Mesendoderm (in vitro differentiated cells): ENCODE data around the gene CEP63.

Experiments used
- DNase-seq: peaks from one replicate; pipeline ENCODE4 v3.0.0; 2013
- H2AK5ac ChIP-seq: 2 replicates; pipeline ENCODE4 v1.6.1; 2013; ENCODE audit warnings: low read length, inconsistent platforms
- H2BK120ac ChIP-seq: 2 replicates; pipeline ENCODE4 v1.6.1; 2013; ENCODE audit warnings: low read depth, mild to moderate bottlenecking, low read length, moderate library complexity, mixed read lengths
- H2BK15ac ChIP-seq: replicated peaks from 2 replicates; pipeline ENCODE4 v1.6.1; 2013; ENCODE audit warnings: low read depth, mild to moderate bottlenecking, moderate library complexity
- H2BK5ac ChIP-seq: 2 replicates; pipeline ENCODE4 v1.6.1; 2013; ENCODE audit warnings: low read length, inconsistent platforms
- H3K18ac ChIP-seq: 2 replicates; pipeline ENCODE4 v1.6.1; 2013; ENCODE audit warnings: mild to moderate bottlenecking, low read length, mixed read lengths
- H3K23ac ChIP-seq: one replicate; pipeline ENCODE4 v1.6.1; 2013; ENCODE audit warnings: low read length
- H3K27ac ChIP-seq: 2 replicates; pipeline ENCODE4 v1.5.1; 2013; ENCODE audit warnings: low read depth, mild to moderate bottlenecking, inconsistent platforms, low read length, moderate library complexity
- H3K27me3 ChIP-seq: 2 replicates; pipeline ENCODE4 v1.6.1; 2013; ENCODE audit warnings: low read length, control low read depth, mild to moderate bottlenecking, inconsistent platforms; ENCODE audit not compliant: insufficient read depth, poor library complexity
- H3K36me3 ChIP-seq: 2 replicates; pipeline ENCODE4 v1.6.1; 2013; ENCODE audit warnings: low read length, inconsistent platforms; ENCODE audit not compliant: control insufficient read depth, insufficient read depth
- H3K4ac ChIP-seq: one replicate; pipeline ENCODE4 v1.6.1; 2013; ENCODE audit warnings: low read depth, mild to moderate bottlenecking, low read length, moderate library complexity
- H3K4me1 ChIP-seq: 2 replicates; pipeline ENCODE4 v1.6.1; 2013; ENCODE audit warnings: low read depth, low read length, inconsistent platforms; ENCODE audit not compliant: control insufficient read depth
- H3K4me2 ChIP-seq: 2 replicates; pipeline ENCODE4 v1.6.1; 2013; ENCODE audit warnings: low read length
- H3K4me3 ChIP-seq: 2 replicates; pipeline ENCODE4 v1.5.1; 2013; ENCODE audit warnings: mild to moderate bottlenecking, low read length
- H3K56ac ChIP-seq: one replicate; pipeline ENCODE4 v1.6.1; 2013; ENCODE audit warnings: low read length
- H3K79me1 ChIP-seq: 2 replicates; pipeline ENCODE4 v1.6.1; 2013; ENCODE audit warnings: low read length, inconsistent platforms
- H3K79me2 ChIP-seq: 2 replicates; pipeline ENCODE4 v1.6.1; 2013; ENCODE audit warnings: mild to moderate bottlenecking, low read length; ENCODE audit not compliant: control insufficient read depth, insufficient read depth
- H3K9ac ChIP-seq: 2 replicates; pipeline ENCODE4 v1.6.1; 2013; ENCODE audit warnings: low read length, inconsistent platforms
- H4K5ac ChIP-seq: one replicate; pipeline ENCODE4 v1.6.1; 2013; ENCODE audit warnings: low read length
- H4K8ac ChIP-seq: one replicate; pipeline ENCODE4 v1.6.1; 2013; ENCODE audit warnings: low read depth, mild to moderate bottlenecking, control low read depth, low read length, moderate library complexity
- WGBS: extraction: QIAGEN DNeasy Blood & Tissue Kit; methylation state at CpG from one replicate; pipeline ENCODE4 v1.1.7; 2013; ENCODE audit warnings: low lambda C conversion rate, missing lambda C conversion rate; ENCODE audit not compliant: insufficient coverage; ENCODE audit errors: extremely low coverage; 5-methylcytosine and 5-hydroxymethylcytosine counted together

The CEP63 gene

DNA sequence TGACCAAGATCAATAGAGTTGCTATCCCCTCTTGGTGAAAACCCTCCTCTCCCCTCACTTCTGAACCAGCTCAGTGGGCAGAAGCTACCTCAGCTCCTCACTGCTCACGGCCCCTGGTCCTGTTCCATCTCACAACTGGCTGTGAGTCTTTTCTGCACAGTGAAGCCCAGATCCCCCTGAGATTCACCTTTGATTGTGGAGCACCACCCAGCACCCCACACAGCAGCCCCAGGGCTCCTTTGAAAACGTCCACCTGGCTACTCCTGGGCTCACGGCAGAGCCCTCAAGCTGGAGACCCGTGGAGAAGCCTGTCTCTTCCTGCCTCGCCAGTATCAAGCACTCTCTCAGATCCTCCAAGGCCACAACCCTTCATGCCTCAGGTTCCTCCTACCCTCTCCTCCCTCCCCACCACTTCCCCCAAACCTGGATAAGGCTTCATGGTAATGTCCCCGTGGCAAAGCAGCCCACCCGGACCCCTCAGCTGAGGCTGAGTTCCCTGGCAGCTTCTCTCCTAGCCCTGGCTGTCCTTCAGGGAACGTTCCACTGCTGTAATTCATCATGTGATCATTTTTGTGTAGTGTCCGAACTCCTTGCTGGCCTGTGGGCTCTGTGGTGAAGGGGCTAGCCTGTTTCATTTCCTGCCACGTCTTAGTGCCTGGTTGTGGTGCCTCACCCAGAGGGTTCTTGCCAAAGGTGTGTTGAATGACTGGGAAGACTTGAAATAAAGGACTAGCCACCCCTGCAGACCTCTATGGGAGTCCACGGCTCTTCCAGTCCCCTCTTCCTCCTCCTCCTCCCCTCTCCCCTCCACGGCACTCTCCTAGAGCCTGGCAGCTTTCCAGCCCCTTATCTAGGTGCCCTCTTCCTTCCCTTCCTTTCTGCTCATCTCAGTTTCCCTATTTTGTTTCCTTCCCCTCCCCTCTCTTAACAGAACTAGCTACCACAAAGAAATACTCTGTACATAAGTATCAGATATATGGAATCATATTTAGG, 120.5 kb downstream of the CEP63 start:
- no peak overlapping the region for H4K5ac ChIP-seq
- no peaks in the 10 kb centered on the region for H3K79me2 ChIP-seq
- WGBS, result no CpG with 5 or more reads among the region's 12 CpGs
- no peak overlapping the region for H3K4me3 ChIP-seq
- no peak overlapping the region for H3K18ac ChIP-seq
- no peaks in the 10 kb centered on the region for H3K79me1 ChIP-seq
- no peak overlapping the region for H3K4ac ChIP-seq
- no peaks in the 10 kb centered on the region for H3K4me1 ChIP-seq
- H3K23ac ChIP-seq, result no peak overlapping the region
- no peak overlapping the region for H3K56ac ChIP-seq
- H2BK120ac ChIP-seq, result no peak overlapping the region
- H3K36me3 ChIP-seq, result no peaks in the 10 kb centered on the region
- H2BK15ac ChIP-seq, result no peak overlapping the region
- no peak overlapping the region for H3K9ac ChIP-seq
- no peak overlapping the region for H4K8ac ChIP-seq
- no peak overlapping the region for H2BK5ac ChIP-seq
- no peak overlapping the region for H3K27ac ChIP-seq
- H3K4me2 ChIP-seq, result no peak overlapping the region
- no peaks in the 10 kb centered on the region for H3K27me3 ChIP-seq
- DNase-seq, result no peak
- no peak overlapping the region for H2AK5ac ChIP-seq

DNA sequence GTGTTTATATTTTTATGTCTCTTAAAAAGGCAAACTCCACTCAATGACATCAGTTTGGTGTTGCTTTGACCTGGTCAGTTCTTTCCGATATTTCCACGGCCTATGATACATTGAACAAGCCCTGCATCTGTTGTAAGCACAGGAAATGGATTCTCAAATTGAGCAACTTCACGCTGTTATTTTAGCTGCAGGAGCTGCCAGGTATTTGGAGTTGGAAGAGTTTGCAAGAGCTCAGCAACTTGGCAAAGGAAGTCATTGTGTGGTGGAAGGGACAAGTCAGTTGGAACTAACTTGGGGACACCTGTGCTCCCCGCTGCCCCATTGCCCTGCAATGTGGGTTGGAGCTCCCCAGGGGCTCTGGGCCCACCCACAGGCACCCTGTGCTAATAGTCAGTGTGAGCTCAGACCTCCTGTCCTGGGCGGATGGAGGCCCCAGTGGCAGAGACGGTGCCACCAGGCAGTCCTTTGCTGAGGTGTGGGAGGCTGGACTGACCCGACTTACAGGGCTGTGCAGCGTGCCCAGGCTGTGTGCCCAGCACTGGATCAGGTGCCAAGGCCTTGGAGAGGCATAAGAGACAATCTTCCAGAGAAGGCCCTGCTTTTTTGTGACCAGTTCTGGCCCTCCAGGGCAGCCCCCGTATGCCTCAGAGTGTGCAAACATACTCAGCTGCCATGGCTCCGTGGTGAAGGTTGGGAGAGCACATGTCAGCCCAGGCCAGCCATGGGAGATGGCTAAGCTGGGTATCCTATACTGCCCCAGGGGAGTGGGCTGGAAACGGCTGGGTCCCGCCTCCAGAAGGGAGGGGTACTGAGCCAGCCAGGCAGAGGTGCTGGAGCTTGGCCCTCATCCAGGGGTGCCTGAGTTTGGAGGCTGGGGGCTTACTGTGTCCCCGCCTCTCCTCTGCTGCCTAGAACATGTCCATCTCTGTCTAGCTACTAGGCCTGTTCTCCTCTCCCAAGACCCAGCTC, 121.5 kb downstream of the CEP63 start:
- Histone ChIP-seq H2AK5ac (no peak overlapping the region), H3K56ac (no peak overlapping the region), H2BK120ac (no peak overlapping the region), H3K4me2 (no peak overlapping the region), H2BK5ac (no peak overlapping the region), H4K8ac (no peak overlapping the region), H4K5ac (no peak overlapping the region), H3K18ac (no peak overlapping the region), H3K79me2 (no peaks in the 10 kb centered on the region), H3K4ac (no peak overlapping the region), H3K79me1 (no peaks in the 10 kb centered on the region), H3K27me3 (no peaks in the 10 kb centered on the region), H3K4me1 (no peaks in the 10 kb centered on the region), H2BK15ac (no peak overlapping the region), H3K23ac (no peak overlapping the region), H3K9ac (no peak overlapping the region), H3K27ac (no peak overlapping the region), H3K4me3 (no peak overlapping the region), H3K36me3 (no peaks in the 10 kb centered on the region)
- no peak for DNase-seq
- WGBS, result no CpG with 5 or more reads among the region's 13 CpGs

- H3K79me2 ChIP-seq, result no peaks in the 10 kb centered on the region
- no peak overlapping the region for H3K18ac ChIP-seq
- no peak overlapping the region for H3K4me3 ChIP-seq
- no peak overlapping the region for H2AK5ac ChIP-seq
- H4K5ac ChIP-seq, result no peak overlapping the region
- no peak for DNase-seq
- H3K56ac ChIP-seq, result no peak overlapping the region
- H3K79me1 ChIP-seq, result no peaks in the 10 kb centered on the region
- H4K8ac ChIP-seq, result no peak overlapping the region
- no peak overlapping the region for H3K27ac ChIP-seq
- no peak overlapping the region for H3K23ac ChIP-seq
- H2BK15ac ChIP-seq, result no peak overlapping the region
- WGBS, result no CpG with 5 or more reads among the region's 6 CpGs
- no peak overlapping the region for H3K9ac ChIP-seq
- no peak overlapping the region for H3K4me2 ChIP-seq
- H3K36me3 ChIP-seq, result no peaks in the 10 kb centered on the region
- no peaks in the 10 kb centered on the region for H3K27me3 ChIP-seq
- no peak overlapping the region for H2BK5ac ChIP-seq
- H3K4ac ChIP-seq, result no peak overlapping the region
- H3K4me1 ChIP-seq, result no peaks in the 10 kb centered on the region
- no peak overlapping the region for H2BK120ac ChIP-seq
These were observed 122.3 kb downstream of the CEP63 start for GRCh38 chr3:134608023-134608770.

DNA sequence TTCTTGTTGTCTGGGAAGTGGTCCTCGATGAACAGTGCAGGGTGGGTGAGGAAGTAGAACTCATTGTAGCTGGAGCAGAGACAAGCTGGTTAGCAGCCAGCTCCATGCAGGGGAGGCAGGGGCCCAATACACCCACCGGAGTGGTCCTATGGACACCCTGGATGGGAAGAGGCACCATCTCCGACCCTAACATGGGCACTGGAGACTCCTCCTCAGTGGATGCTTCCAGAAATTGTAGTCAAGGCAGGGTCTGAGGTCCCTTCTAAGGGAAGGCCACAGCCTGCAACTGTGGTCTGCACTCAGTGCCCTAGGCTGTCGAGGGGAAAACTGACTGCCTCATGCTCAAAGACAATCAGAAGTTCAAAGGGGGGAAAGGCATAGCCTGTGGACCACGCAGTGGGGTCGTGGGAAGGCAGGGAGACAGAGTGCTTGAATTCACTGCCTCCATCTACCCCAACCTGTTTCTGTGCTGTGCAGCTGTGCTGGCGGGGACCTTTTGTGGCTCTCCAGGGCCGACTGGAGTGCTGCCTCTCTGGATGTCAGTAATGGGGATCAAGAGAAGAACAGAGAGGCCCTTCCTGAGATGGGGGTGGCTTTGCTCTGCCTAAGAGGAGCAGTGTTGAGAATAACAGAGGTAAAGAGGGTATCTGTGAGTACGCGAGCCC, 123.0 kb downstream of the CEP63 start:
- no CpG with 5 or more reads among the region's 10 CpGs for WGBS
- no peak overlapping the region for H3K4ac ChIP-seq
- H3K4me3 ChIP-seq, result no peak overlapping the region
- H2BK15ac ChIP-seq, result no peak overlapping the region
- no peaks in the 10 kb centered on the region for H3K79me2 ChIP-seq
- no peaks in the 10 kb centered on the region for H3K27me3 ChIP-seq
- no peak overlapping the region for H2BK120ac ChIP-seq
- H2AK5ac ChIP-seq, result no peak overlapping the region
- no peak overlapping the region for H3K4me2 ChIP-seq
- no peak overlapping the region for H4K5ac ChIP-seq
- no peak overlapping the region for H3K27ac ChIP-seq
- H3K18ac ChIP-seq, result no peak overlapping the region
- no peaks in the 10 kb centered on the region for H3K36me3 ChIP-seq
- no peak for DNase-seq
- H3K79me1 ChIP-seq, result no peaks in the 10 kb centered on the region
- H3K56ac ChIP-seq, result no peak overlapping the region
- no peak overlapping the region for H2BK5ac ChIP-seq
- H3K9ac ChIP-seq, result no peak overlapping the region
- no peak overlapping the region for H4K8ac ChIP-seq
- no peaks in the 10 kb centered on the region for H3K4me1 ChIP-seq
- H3K23ac ChIP-seq, result no peak overlapping the region

DNA sequence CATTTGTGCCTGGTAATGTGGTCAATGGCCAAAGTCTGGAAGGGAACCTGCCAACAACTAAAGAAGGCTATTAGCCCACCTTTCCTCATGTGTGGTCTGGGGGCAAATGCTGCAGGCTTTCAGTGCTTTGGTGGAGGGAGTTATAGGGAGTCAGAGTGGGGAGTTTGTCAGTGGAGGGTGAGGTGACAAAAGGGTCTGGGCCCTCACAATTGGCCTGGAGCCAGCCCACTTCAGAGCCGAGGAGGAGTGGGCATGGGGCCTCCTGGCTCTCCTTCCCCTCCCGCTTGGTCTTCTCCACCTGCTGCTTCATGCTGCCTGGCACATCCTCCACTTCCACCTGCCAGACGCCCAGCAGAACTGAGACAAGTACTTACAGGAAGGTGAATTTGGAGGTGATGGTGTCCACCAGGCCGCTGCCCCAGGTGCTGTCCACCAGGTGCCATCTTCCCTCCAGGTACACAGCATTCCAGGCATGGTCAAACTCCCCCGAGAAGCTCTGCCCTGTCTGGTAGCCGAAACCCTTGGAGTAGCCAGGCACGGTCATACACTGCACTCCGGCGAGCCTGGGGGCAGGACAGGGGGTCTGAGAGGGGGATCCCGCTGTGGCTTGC, 124.1 kb downstream of the CEP63 start:
- WGBS, result no CpG with 5 or more reads among the region's 10 CpGs
- no peak for DNase-seq
- Histone ChIP-seq H3K27ac (no peak overlapping the region), H3K23ac (no peak overlapping the region), H3K9ac (no peak overlapping the region), H3K4ac (no peak overlapping the region), H3K4me3 (no peak overlapping the region), H3K36me3 (no peaks in the 10 kb centered on the region), H4K8ac (no peak overlapping the region), H2AK5ac (no peak overlapping the region), H3K79me1 (no peaks in the 10 kb centered on the region), H3K4me2 (no peak overlapping the region), H3K56ac (no peak overlapping the region), H2BK15ac (no peak overlapping the region), H2BK120ac (no peak overlapping the region), H2BK5ac (no peak overlapping the region), H3K27me3 (no peaks in the 10 kb centered on the region), H3K18ac (no peak overlapping the region), H3K79me2 (no peaks in the 10 kb centered on the region), H3K4me1 (no peaks in the 10 kb centered on the region), H4K5ac (no peak overlapping the region)
